H1 (cell line): Measurements from ENCODE around the gene SPC25. TPM values are rescaled to one million over a fixed set of nuclear protein-coding genes. Genes with fewer than 3 reads are reported as not detected.

Source experiments
- CTCF ChIA-PET: fragments of 300-600 bp; sonication (Branson Sonifier 250); formaldehyde crosslinking; loops from one replicate; lab custom pipeline; 2021; ENCODE audit not compliant: partially characterized antibody; lab: Charles Lee
- POLR2A ChIA-PET: fragments of 300-600 bp; sonication (Branson Sonifier 250); formaldehyde crosslinking; loops from one replicate; lab custom pipeline; 2021; ENCODE audit warnings: inconsistent platforms; ENCODE audit not compliant: partially characterized antibody; lab: Charles Lee
- DNase-seq, 2 experiments: peaks; one replicate each; pipeline versions ENCODE4 v3.0.0 to v3.0.0-alpha.2; 2010 to 2022; ENCODE audit warnings: low spot score in 2 of 2, low read depth in 1 of 2, mixed read lengths in 1 of 2
- FAIRE-seq: peaks from 2 replicates; lab custom pipeline; 2011; peaks lifted over from hg19 to GRCh38; lab: Jason Lieb, UNC
- H2AFZ ChIP-seq: 2 replicates; pipeline ENCODE4 v1.8.1; 2012; ENCODE audit warnings: low read length, inconsistent platforms
- H2AK5ac ChIP-seq: 2 replicates; pipeline ENCODE4 v1.6.1; 2013; ENCODE audit warnings: low read depth, low read length
- H2BK120ac ChIP-seq: replicated peaks from 2 replicates; pipeline ENCODE3; 2013; ENCODE audit warnings: low read depth, low read length, inconsistent platforms
- H2BK12ac ChIP-seq: 2 replicates; pipeline ENCODE4 v1.6.1; 2013; ENCODE audit warnings: low read depth, low read length
- H2BK15ac ChIP-seq: 2 replicates; pipeline ENCODE4 v1.6.1; 2013; ENCODE audit warnings: low read length
- H2BK20ac ChIP-seq: 2 replicates; pipeline ENCODE4 v1.6.1; 2013; ENCODE audit warnings: low read length
- H2BK5ac ChIP-seq: 2 replicates; pipeline ENCODE4 v1.6.1; 2013; ENCODE audit warnings: low read depth, low read length
- H3K14ac ChIP-seq: 2 replicates; pipeline ENCODE4 v1.6.1; 2013; ENCODE audit warnings: inconsistent platforms; ENCODE audit not compliant: insufficient read length
- H3K18ac ChIP-seq: 2 replicates; pipeline ENCODE4 v1.6.1; 2013; ENCODE audit warnings: low read length; ENCODE audit errors: extremely low read depth
- H3K23ac ChIP-seq: 2 replicates; pipeline ENCODE4 v1.6.1; 2013; ENCODE audit warnings: inconsistent platforms; ENCODE audit not compliant: insufficient read length
- H3K23me2 ChIP-seq: 2 replicates; pipeline ENCODE4 v1.6.1; 2013; ENCODE audit warnings: low read depth, low read length
- H3K27ac ChIP-seq: 2 replicates; pipeline ENCODE4 v1.6.1; 2011; ENCODE audit warnings: low read depth, low read length, inconsistent platforms
- H3K27me3 ChIP-seq, 4 experiments: replicated peaks in 1 of 4; 1 replicate in 1 of 4; 2 replicates in 3 of 4; pipeline versions ENCODE4 v1.6.1 to v1.8.1; 2011 to 2013; ENCODE audit warnings: low read length in 3 of 4, mild to moderate bottlenecking in 3 of 4, inconsistent platforms in 2 of 4, mixed read lengths in 2 of 4, moderate library complexity in 1 of 4; ENCODE audit not compliant: control insufficient read depth in 3 of 4, insufficient read depth in 3 of 4; ENCODE audit errors: extremely low read depth in 1 of 4
- H3K36me3 ChIP-seq, 4 experiments: 2 replicates each; pipeline versions ENCODE4 v1.6.1 to v1.8.1; 2011 to 2013; ENCODE audit warnings: mild to moderate bottlenecking in 4 of 4, low read length in 3 of 4, moderate library complexity in 2 of 4, control low read depth in 1 of 4, inconsistent platforms in 1 of 4; ENCODE audit not compliant: insufficient read depth in 4 of 4, control insufficient read depth in 2 of 4
- H3K4ac ChIP-seq: replicated peaks from 2 replicates; pipeline ENCODE3; 2013; ENCODE audit warnings: low read length, low read depth, mixed read lengths, inconsistent platforms; ENCODE audit not compliant: insufficient read length
- H3K4me1 ChIP-seq, 4 experiments: replicated peaks in 1 of 4; 1 replicate in 1 of 4; 2 replicates in 3 of 4; pipeline versions ENCODE4 v1.6.1 to v1.8.1; 2011 to 2013; ENCODE audit warnings: low read length in 3 of 4, inconsistent platforms in 2 of 4, mixed read lengths in 1 of 4; ENCODE audit not compliant: insufficient read depth in 4 of 4, control insufficient read depth in 3 of 4
- H3K4me2 ChIP-seq, 2 experiments: 2 replicates each; pipeline versions ENCODE4 v1.6.1 to v1.8.1; 2011 to 2013; ENCODE audit warnings: low read depth in 2 of 2, low read length in 2 of 2, control low read depth in 1 of 2, inconsistent platforms in 1 of 2, mild to moderate bottlenecking in 1 of 2; ENCODE audit not compliant: insufficient read depth in 1 of 2
- H3K4me3 ChIP-seq, 4 experiments: fragments of 200-600, 300-600 bp in 1 of 4; sonication (generic), shearing (Covaris generic), sonication (Bioruptor Twin) in 1 of 4; 2 replicates each; pipeline versions ENCODE4 v1.5.1 to v1.8.1; 2011 to 2016; ENCODE audit warnings: low read length in 4 of 4, low read depth in 3 of 4, control low read depth in 2 of 4, inconsistent platforms in 2 of 4, mild to moderate bottlenecking in 2 of 4, mixed read lengths in 1 of 4, moderate library complexity in 1 of 4; ENCODE audit not compliant: insufficient read depth in 2 of 4; ENCODE audit errors: extremely low read depth in 1 of 4
- H3K56ac ChIP-seq: replicated peaks from 2 replicates; pipeline ENCODE3; 2013; ENCODE audit warnings: low read depth, mild to moderate bottlenecking, mixed read lengths, low read length, inconsistent platforms; ENCODE audit not compliant: insufficient read length
- H3K79me1 ChIP-seq: 2 replicates; pipeline ENCODE4 v1.6.1; 2013; ENCODE audit warnings: low read depth, low read length, control low read depth
- H3K79me2 ChIP-seq, 2 experiments: 2 replicates each; pipeline versions ENCODE4 v1.6.1 to v1.8.1; 2012 to 2013; ENCODE audit warnings: low read length in 2 of 2, mild to moderate bottlenecking in 2 of 2, inconsistent platforms in 1 of 2; ENCODE audit not compliant: insufficient read depth in 2 of 2, control insufficient read depth in 1 of 2
- H3K9ac ChIP-seq, 4 experiments: replicated peaks in 1 of 4; 1 replicate in 1 of 4; 2 replicates in 3 of 4; pipeline versions ENCODE4 v1.6.1 to v1.8.1; 2011 to 2013; ENCODE audit warnings: low read depth in 3 of 4, low read length in 3 of 4, control low read depth in 2 of 4, mild to moderate bottlenecking in 2 of 4, moderate library complexity in 2 of 4, inconsistent platforms in 1 of 4; ENCODE audit errors: extremely low read depth in 1 of 4
- H3K9me3 ChIP-seq, 2 experiments: 2 replicates each; pipeline versions ENCODE4 v1.6.1 to v1.8.1; 2012 to 2013; ENCODE audit warnings: mild to moderate bottlenecking in 2 of 2, moderate library complexity in 2 of 2, control low read depth in 1 of 2, inconsistent platforms in 1 of 2, low read depth in 1 of 2, low read length in 1 of 2, mixed read lengths in 1 of 2; ENCODE audit not compliant: insufficient read depth in 2 of 2
- H4K20me1 ChIP-seq, 2 experiments: replicated peaks in 1 of 2; 2 replicates each; pipeline versions ENCODE3 to v1.8.1; 2011 to 2013; ENCODE audit warnings: inconsistent platforms in 2 of 2, low read length in 2 of 2, mild to moderate bottlenecking in 1 of 2; ENCODE audit not compliant: insufficient read depth in 2 of 2, control insufficient read depth in 1 of 2
- H4K5ac ChIP-seq: 2 replicates; pipeline ENCODE4 v1.6.1; 2013; ENCODE audit warnings: low read length, low read depth, mixed read lengths, inconsistent platforms; ENCODE audit not compliant: insufficient read length
- H4K8ac ChIP-seq: 2 replicates; pipeline ENCODE4 v1.8.0; 2013; ENCODE audit warnings: mild to moderate bottlenecking, moderate library complexity, low read length, inconsistent platforms; ENCODE audit not compliant: insufficient read depth; ENCODE audit errors: extremely low read depth
- H4K91ac ChIP-seq: replicated peaks from 2 replicates; pipeline ENCODE3; 2013; ENCODE audit warnings: low read length, mixed read lengths, inconsistent platforms; ENCODE audit not compliant: insufficient read length
- EGR1 ChIP-seq: IDR thresholded peaks from 2 replicates; pipeline ENCODE4 v1.6.1; 2011; ENCODE audit warnings: low read depth, low read length, borderline replicate concordance
- RBBP5 ChIP-seq: IDR thresholded peaks from 2 replicates; pipeline ENCODE4 v1.7.1; 2012; ENCODE audit warnings: low read depth, mild to moderate bottlenecking, inconsistent platforms, low read length, moderate library complexity, borderline replicate concordance
- SP4 ChIP-seq: IDR thresholded peaks from 2 replicates; pipeline ENCODE4 v1.6.1; 2012; ENCODE audit warnings: low read length, inconsistent platforms
- polyA plus RNA-seq, 7 experiments: library from polyadenylated mRNA; depleted of rRNA in 3 of 7; stranded (reverse) in 5 of 7; unstranded in 2 of 7; fragments of >200 nt in 5 of 7; fragments of 200-250 nt in 2 of 7; gene quantifications; 1 replicate in 5 of 7; 2 replicates in 1 of 7; 4 replicates in 1 of 7; pipeline versions ENCODE4 v1.2.1 to v1.2.3, GENCODE V29; 2011 to 2013; ENCODE audit warnings: missing spikeins in 2 of 7, mixed read lengths in 2 of 7
- total RNA-seq: library from RNA; stranded (reverse); fragmentation: NEBNext Ultra II Directional; extraction: Animal tissue kit (Norgen Biotek cat#: 25700); gene quantifications from 2 replicates; pipeline ENCODE4 v1.2.1, GENCODE V29; 2021

The SPC25 gene
- total and polyA plus RNA-seq, 2 of the 8 experiments (the other 6 are each of a cell fraction or from before 2014, with no cell fraction given) = 21.0 to 34.7 TPM

DNA sequence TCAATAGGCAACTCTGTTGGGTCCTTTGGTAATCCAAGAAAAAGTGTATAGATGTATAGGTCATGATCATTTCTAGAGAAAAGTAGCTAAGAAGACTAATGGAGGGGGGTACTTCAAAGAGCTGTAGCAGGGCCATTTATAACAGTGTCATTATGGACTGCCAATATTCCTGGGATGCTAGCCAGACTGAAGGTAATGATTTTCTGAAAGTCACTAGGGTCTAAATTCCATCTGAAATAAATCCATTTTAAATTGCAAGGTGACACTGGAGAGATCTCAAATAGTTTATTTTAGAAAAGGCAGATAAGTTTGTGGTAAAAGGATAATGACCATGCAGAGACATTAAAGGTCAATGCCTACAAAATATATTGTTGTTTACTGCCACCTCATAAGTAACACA is 4.5 kb upstream of the SPC25 start:
- Histone ChIP-seq H3K23ac (no peak overlapping the region), H2BK120ac (no peak overlapping the region), H3K4me2 (no peak overlapping the region), H4K20me1 (no peaks in the 10 kb centered on the region), H2BK5ac (no peak overlapping the region), H3K23me2 (peaks cover 3% of the 10 kb centered on the region), H2AFZ (no peak overlapping the region), H4K91ac (no peak overlapping the region), H2BK12ac (no peak overlapping the region), H2BK20ac (no peak overlapping the region), H2AK5ac (no peak overlapping the region), H3K4me1 (no peaks in the 10 kb centered on the region; a peak in 1 of 7 replicates), H3K79me2 (peaks cover 0 to 2% of the 10 kb centered on the region in 2 experiments; a peak in 2 of 4 replicates), H3K18ac (no peak overlapping the region), H3K9ac (no peak overlapping the region), H4K5ac (no peak overlapping the region), H4K8ac (no peak overlapping the region), H3K56ac (no peak overlapping the region), H3K27ac (no peak overlapping the region), H3K27me3 (no peaks in the 10 kb centered on the region), H3K14ac (no peak overlapping the region), H3K36me3 (no peaks in the 10 kb centered on the region), H2BK15ac (no peak overlapping the region), H3K9me3 (no peaks in the 10 kb centered on the region), H3K79me1 (no peaks in the 10 kb centered on the region), H3K4ac (no peak overlapping the region), H3K4me3 (no peak overlapping the region)
- TF ChIP-seq SP4 (no peak), RBBP5 (no peak), EGR1 (no peak)
- ChIA-PET POLR2A (no interaction called here), CTCF (no interaction called here)
- DNase-seq (no peak), FAIRE-seq (no peak)
